ENCODE measurements around the gene ZNF236. TPM values are rescaled to one million over a fixed set of nuclear protein-coding genes. Genes with fewer than 3 reads are reported as not detected.
"Not testable (repeated sequence)": the region's sequence is repeated elsewhere in the genome, so short reads cannot be mapped to it uniquely, and the experiment has no call there.

ZNF236 gene
- total and polyA plus RNA-seq, 8 donors, result 2.6 to 13.3 (median 6.7) TPM

DNA sequence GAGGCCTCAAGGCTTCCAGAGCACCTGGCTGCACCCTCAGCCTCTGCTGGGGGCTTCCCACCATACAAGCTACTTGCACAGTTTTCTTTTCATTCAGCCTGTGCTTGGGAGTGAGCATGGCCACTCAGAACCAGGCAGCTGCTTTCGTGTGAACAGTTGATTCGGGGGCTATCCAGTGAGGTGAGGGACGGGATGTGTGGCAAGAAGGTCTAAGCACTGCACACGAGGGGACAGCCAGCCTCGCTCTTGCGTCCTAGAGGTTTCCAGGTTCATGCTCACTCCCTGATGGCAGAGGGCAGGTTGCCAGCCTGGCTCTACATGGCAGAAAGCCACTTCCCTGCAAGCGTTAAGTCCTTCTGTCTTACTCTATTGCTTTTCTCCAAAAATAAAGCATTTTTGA is 164.0 kb downstream of the ZNF236 start:
- DNase-seq (peak in 1 of 6 donors; percentile 7), FAIRE-seq (no peak), ATAC-seq (no peak)
- TF ChIP-seq, protein P1, sequence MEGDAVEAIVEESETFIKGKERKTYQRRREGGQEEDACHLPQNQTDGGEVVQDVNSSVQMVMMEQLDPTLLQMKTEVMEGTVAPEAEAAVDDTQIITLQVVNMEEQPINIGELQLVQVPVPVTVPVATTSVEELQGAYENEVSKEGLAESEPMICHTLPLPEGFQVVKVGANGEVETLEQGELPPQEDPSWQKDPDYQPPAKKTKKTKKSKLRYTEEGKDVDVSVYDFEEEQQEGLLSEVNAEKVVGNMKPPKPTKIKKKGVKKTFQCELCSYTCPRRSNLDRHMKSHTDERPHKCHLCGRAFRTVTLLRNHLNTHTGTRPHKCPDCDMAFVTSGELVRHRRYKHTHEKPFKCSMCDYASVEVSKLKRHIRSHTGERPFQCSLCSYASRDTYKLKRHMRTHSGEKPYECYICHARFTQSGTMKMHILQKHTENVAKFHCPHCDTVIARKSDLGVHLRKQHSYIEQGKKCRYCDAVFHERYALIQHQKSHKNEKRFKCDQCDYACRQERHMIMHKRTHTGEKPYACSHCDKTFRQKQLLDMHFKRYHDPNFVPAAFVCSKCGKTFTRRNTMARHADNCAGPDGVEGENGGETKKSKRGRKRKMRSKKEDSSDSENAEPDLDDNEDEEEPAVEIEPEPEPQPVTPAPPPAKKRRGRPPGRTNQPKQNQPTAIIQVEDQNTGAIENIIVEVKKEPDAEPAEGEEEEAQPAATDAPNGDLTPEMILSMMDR (IDR thresholded peaks at IDR 0.05), result no peak
- no peaks in the 10 kb centered on the region for H3K36me3 ChIP-seq
- no peaks in the 10 kb centered on the region for H3K9me3 ChIP-seq
- no peaks in the 10 kb centered on the region for H3K27me3 ChIP-seq
- no peak overlapping the region for H3K4me3 ChIP-seq
- no peak overlapping the region for H3K27ac ChIP-seq
- intact Hi-C loops (cut with DNase I), result loop anchor here in 2 of 3 donors (5.0 to 10.0 kb wide), 3 partner anchors 112 to 184 kb away; no protein-coding TSS in a partner anchor
- WGBS, 2 donors, result 80 to 86% methylated on average over 7 of the region's 7 CpGs
- peaks cover 0 to 2% (median 0%) of the 10 kb centered on the region in 3 donors for H3K4me1 ChIP-seq

DNA sequence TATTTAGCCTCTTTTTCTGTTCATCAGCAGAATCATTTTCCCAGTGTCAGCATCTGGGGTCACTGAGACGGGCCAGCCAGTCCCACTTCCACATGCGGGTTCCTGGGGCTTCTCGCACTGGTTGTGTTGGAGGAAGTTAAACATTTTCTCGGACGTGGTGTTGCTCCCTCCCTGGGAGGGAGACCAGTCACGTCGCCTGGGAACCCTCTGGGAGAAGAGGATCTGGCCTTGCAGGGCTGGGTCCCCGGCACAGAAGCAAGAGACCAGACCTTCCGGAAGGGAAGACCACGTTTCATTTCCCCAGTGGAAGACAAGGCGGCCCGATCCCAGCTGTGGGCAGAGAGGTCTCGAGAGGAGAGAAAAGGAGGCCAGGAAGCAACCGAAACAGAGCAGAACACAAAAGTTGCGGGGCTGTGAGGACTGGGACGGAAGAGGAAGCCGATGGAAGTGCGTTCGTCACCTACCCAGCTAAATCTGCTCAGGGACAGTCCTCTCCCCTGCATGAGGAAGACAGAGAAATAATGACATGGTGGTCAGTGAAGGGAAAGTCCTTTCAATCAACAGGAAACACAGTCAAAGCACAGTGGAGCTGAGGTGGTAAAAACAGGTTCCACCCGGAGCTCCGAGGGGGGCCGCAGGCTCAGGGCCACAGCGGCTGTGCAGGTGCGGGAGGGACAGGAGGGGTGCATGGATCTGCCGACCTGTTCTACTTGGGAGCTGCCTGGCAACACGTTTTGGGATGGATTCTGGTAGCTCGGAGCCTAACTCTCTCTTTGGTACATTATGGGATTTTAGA is 165.9 kb downstream of the ZNF236 start:
- Histone ChIP-seq H3K36me3 (no peaks in the 10 kb centered on the region), H3K4me3 (no peak overlapping the region), H3K27me3 (no peaks in the 10 kb centered on the region), H3K4me1 (no peaks in the 10 kb centered on the region), H3K27ac (peak overlapping the region in 1 of 4 donors; percentile 17), H3K9me3 (no peaks in the 10 kb centered on the region)
- TF ChIP-seq, protein P1 (IDR thresholded peaks at IDR 0.05), result no peak
- 68 to 79% methylated on average over 27 of the region's 27 CpGs for WGBS, 2 donors
- DNase-seq, result peak in 2 of 6 donors; percentile 6 to 51
- no peak for FAIRE-seq
- intact Hi-C loops (cut with DNase I), result loop anchor here in 2 of 3 donors (5.0 to 10.0 kb wide), 3 partner anchors 113 to 186 kb away; no protein-coding TSS in a partner anchor
- peak in 2 of 4 donors; percentile 34 to 44 for ATAC-seq

DNA sequence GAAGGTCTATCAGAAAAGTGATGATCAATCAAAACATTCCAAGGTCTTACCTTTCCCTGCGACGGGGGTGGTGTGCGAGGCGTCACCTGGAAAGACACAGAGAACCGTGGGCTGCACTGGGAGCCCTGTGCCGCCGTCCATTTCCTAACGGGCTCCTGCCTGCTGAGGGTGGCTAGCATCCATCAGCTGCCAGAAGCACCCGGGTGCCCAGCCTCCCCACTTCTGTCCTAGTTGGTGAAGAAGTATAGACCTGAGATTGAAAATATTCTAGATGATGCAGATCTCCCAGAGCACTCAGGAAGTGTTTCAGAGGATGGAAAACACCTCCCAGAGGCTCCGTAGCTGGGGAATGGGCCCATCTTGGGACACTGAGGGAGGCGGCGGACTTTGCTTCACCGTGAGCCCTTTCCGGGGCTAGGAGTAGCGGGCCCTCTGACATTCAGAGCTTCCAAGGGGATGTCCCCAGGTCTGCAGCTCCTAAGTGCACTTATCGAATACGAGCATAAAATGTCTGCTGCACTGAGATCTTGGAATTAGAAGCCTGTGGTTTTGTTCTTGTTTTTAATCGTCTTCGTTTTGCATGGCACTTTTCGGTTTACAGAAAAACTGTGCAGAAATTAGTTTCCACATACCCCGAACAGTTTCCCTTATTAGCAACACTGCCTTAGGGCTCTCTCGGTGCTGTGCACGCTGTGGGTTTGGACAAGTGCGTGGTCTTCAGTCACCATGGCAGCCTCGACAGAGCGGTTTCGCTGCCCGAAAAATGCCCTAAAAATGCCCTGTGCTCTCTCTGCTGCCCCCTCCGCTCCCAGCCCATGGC is 166.7 kb downstream of the ZNF236 start:
- no peaks in the 10 kb centered on the region for H3K4me1 ChIP-seq
- H3K9me3 ChIP-seq, result no peaks in the 10 kb centered on the region
- TF ChIP-seq, protein P1 (IDR thresholded peaks at IDR 0.05), result no peak
- WGBS, 2 donors, result 84 to 90% methylated on average over 29 of the region's 29 CpGs
- H3K36me3 ChIP-seq, result no peaks in the 10 kb centered on the region
- no peak overlapping the region for H3K4me3 ChIP-seq
- H3K27ac ChIP-seq, result no peak overlapping the region
- intact Hi-C loops (cut with DNase I), result loop anchor here in 2 of 3 donors (5.0 to 10.0 kb wide), 3 partner anchors 114 to 187 kb away; no protein-coding TSS in a partner anchor
- ATAC-seq, result no peak
- no peak for FAIRE-seq
- no peaks in the 10 kb centered on the region for H3K27me3 ChIP-seq
- no peak for DNase-seq

DNA sequence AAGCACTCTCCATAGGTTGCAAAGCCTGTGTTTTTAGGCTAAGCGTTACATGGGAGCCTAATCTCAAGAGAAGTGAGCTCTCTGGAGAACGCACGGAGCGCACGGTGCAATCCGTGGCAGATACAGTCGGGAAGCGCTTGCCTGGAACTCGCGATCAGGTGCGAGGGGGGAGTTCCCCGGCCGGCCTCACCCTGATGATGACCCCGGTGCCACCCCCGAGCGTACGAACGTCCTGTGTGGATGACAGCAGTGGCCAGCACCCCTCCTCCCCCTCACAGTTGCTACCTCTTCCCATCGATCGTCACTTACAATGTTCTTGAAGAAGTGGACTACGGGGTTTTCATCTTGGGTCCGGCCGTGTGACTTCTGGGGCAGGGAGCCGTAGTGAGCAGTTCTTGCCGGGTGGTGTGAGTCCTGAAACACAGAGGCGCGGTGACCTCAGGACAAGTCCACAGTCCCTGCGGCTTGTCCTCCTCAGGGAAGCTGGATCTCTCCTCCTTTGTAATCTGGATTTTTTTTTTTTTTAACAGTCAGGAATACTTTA is 167.4 kb downstream of the ZNF236 start:
- no peak for FAIRE-seq
- no peaks in the 10 kb centered on the region for H3K4me1 ChIP-seq
- H3K27ac ChIP-seq, result no peak overlapping the region
- no peaks in the 10 kb centered on the region for H3K36me3 ChIP-seq
- 90 to 94% methylated on average over 28 of the region's 28 CpGs for WGBS, 2 donors
- intact Hi-C loops (cut with DNase I), result loop anchor here in 2 of 3 donors (5.0 to 10.0 kb wide), 3 partner anchors 115 to 187 kb away; no protein-coding TSS in a partner anchor
- H3K4me3 ChIP-seq, result no peak overlapping the region
- DNase-seq, result no peak
- no peak for ATAC-seq
- H3K27me3 ChIP-seq, result no peaks in the 10 kb centered on the region
- TF ChIP-seq, protein P1 (IDR thresholded peaks at IDR 0.05), result no peak
- no peaks in the 10 kb centered on the region for H3K9me3 ChIP-seq

DNA sequence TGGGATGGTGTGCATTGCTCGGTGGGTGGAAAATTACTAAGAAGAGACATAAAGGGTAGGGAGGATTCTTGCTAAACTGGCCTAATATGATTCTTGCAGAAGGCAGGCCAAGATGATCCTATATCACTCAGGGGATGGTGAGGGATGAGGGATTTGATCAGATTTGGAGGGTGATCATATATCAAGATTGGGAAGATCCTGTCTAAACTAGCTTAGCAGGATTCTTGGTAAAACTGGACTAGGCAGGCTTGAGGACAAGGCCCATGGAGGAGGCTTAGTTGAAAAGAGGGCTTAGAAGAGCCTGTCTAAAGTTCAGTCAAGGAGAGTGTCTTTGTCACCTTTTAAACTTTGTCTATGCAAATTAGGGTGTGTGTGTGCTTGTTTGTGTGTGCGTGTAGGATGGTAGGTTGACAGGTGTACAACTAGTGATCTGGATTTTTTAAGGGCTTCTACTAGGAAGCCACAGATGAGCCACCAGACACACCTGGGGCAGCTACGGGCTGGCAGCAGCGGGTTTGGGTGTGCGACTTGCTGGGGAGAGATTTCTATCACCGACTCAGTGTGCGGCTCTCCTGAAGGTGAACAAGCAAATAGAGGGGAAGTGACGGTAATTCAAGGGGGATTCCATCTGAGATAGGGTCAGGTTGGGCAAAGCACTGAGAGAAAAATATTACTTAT is 168.1 kb downstream of the ZNF236 start:
- 81 to 83% methylated on average over 8 of the region's 8 CpGs for WGBS, 2 donors
- not testable (repeated sequence) for FAIRE-seq, ATAC-seq

More for the DNA sequence above, 168.1 kb downstream of the ZNF236 start:
- H3K27me3 ChIP-seq; H3K36me3 ChIP-seq; H3K4me3 ChIP-seq; H3K4me1 ChIP-seq; DNase-seq; H3K27ac ChIP-seq; H3K9me3 ChIP-seq; intact Hi-C loops (cut with DNase I): not testable (repeated sequence)
